Small intestine (tissue), 7 donors: ENCODE measurements around the gene LMCD1. TPM values are rescaled to one million over a fixed set of nuclear protein-coding genes. Genes with fewer than 3 reads are reported as not detected.

Source experiments
- DNase-seq, 2 donors: peaks; one replicate each; pipeline versions ENCODE4 v3.0.0 to v3.0.0-alpha.2; 2013
- FAIRE-seq: peaks from 2 replicates; lab custom pipeline; 2012; peaks lifted over from hg19 to GRCh38; lab: Jason Lieb, UNC
- H3K27ac ChIP-seq, 3 donors: one replicate each; pipeline ENCODE4 v1.5.1; 2013; ENCODE audit warnings: low read length in 2 of 3, mild to moderate bottlenecking in 2 of 3, control low read depth in 1 of 3, inconsistent platforms in 1 of 3, low read depth in 1 of 3, moderate library complexity in 1 of 3
- H3K27me3 ChIP-seq, 3 donors: one replicate each; pipeline ENCODE4 v1.6.1; 2013; ENCODE audit warnings: low read length in 3 of 3, inconsistent platforms in 1 of 3; ENCODE audit not compliant: control insufficient read depth in 3 of 3, insufficient read depth in 3 of 3
- H3K36me3 ChIP-seq, 3 donors: one replicate each; pipeline ENCODE4 v1.6.1; 2013; ENCODE audit warnings: low read length in 3 of 3, inconsistent platforms in 1 of 3, low read depth in 1 of 3, mild to moderate bottlenecking in 1 of 3, moderate library complexity in 1 of 3; ENCODE audit not compliant: control insufficient read depth in 3 of 3, insufficient read depth in 2 of 3
- H3K4me1 ChIP-seq, 3 donors: one replicate each; pipeline ENCODE4 v1.6.1; 2013; ENCODE audit warnings: low read length in 2 of 3, inconsistent platforms in 1 of 3, low read depth in 1 of 3, mild to moderate bottlenecking in 1 of 3, moderate library complexity in 1 of 3; ENCODE audit not compliant: control insufficient read depth in 3 of 3, insufficient read depth in 2 of 3
- H3K4me3 ChIP-seq, 3 donors: one replicate each; pipeline ENCODE4 v1.5.1; 2013; ENCODE audit warnings: low read length in 3 of 3, control low read depth in 1 of 3, inconsistent platforms in 1 of 3, low read depth in 1 of 3, mild to moderate bottlenecking in 1 of 3, moderate library complexity in 1 of 3
- H3K9me3 ChIP-seq, 2 donors: one replicate each; pipeline ENCODE4 v1.6.1; 2013; ENCODE audit warnings: low read depth in 1 of 2, low read length in 1 of 2; ENCODE audit not compliant: control insufficient read depth in 2 of 2, insufficient read depth in 1 of 2
- WGBS, 3 donors: extraction: QIAGEN DNeasy Blood & Tissue Kit; methylation state at CpG; one replicate each; pipeline ENCODE4 v1.1.7; 2013; 5-methylcytosine and 5-hydroxymethylcytosine counted together
- polyA plus RNA-seq, 4 donors: library from polyadenylated mRNA; stranded (reverse) in 3 of 4; unstranded in 1 of 4; fragments of 200-250 nt in 3 of 4; fragments of 120-200 nt in 1 of 4; gene quantifications; one replicate each; pipeline versions ENCODE4 v1.2.1 to v1.2.3, GENCODE V29; 2013
- donor health status: healthy with polysubstance abuse.
- donor health status: control.
- donor health status: control.
- donor health status: Bipolar disorder and iron deficiency.
- donor health status: healthy.

Gene LMCD1
- polyA plus RNA-seq, 4 donors, result 2.5 to 29.4 (median 14.7) TPM

DNA sequence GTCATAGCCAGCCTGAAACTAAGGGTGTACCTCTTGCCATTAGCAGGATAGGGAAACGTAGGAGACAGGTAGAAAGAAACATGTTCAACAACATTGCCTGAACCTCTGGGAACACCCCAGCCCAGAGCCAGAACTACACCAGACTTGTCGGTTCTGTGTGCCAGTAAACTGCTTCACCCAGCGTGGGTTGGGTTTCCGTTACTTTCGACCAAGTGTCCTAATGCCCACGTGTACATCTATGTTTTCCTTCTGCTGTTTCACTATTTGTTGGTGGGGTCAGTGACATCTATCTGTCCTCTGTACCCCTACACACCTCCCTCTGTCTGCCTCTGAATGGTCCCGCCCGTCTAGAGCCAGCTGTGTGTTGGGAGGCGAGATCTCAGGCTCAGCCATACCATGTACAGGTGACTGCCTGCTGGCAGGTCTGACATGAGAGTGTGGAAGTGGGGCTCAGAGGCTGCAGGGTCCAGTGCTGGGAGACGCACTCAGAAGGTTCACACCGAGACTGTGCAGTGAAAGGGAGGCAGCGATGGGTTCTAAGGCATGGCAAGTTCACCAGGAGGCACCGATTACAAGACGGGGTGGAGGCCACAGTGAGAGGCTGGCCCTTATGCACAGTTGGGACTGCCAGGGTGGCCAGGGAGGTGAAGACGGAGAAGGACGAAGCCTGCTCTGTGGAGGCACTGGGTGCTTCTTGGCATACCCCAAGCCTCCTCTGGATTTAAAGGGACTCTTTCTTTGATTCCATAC is 106.6 kb downstream of the LMCD1 start:
- Histone ChIP-seq H3K27ac (no peak overlapping the region), H3K4me3 (no peak overlapping the region), H3K9me3 (no peaks in the 10 kb centered on the region), H3K36me3 (no peaks in the 10 kb centered on the region), H3K4me1 (no peaks in the 10 kb centered on the region), H3K27me3 (no peaks in the 10 kb centered on the region)
- DNase-seq (no peak), FAIRE-seq (no peak)
- WGBS, 3 donors, result 88 to 91% (median 88%) methylated on average over 16 of the region's 16 CpGs

DNA sequence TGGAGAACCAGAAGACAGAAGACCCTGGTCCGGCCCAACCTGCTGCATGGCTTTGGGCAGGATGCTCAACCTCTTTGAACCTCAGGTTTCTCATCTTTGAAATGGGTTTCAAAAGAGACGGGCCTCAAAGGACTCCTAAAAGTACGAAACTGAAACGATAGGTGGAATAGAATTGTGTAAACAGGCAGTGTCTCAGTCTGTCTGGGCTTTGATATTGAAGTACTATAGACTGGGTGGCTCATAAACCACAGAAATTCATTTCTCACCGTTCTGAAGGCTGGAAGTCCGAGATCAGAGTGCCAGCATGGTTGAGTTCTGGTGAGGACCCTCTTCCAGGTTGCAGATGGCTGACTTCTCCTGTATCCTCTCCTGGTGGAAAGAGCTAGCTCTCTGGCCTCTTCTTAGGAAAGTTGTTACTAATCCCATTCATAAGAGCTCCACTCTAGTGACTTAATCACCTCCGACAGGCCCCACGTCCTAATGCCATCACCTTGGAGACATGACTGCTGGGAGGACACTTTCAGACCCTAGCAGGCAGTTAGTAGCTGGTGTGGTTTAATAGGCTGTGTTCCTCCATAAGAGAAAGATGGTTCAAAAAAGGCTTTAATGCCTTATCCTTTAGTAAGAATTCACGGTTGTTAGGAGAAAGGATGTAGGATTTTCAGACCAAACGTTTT is 107.3 kb downstream of the LMCD1 start:
- Histone ChIP-seq H3K36me3 (no peaks in the 10 kb centered on the region), H3K9me3 (no peaks in the 10 kb centered on the region), H3K4me1 (no peaks in the 10 kb centered on the region), H3K4me3 (no peak overlapping the region), H3K27ac (no peak overlapping the region), H3K27me3 (no peaks in the 10 kb centered on the region)
- WGBS, 3 donors, result 80 to 89% (median 82%) methylated on average over 10 of the region's 10 CpGs
- DNase-seq (no peak), FAIRE-seq (no peak)

DNA sequence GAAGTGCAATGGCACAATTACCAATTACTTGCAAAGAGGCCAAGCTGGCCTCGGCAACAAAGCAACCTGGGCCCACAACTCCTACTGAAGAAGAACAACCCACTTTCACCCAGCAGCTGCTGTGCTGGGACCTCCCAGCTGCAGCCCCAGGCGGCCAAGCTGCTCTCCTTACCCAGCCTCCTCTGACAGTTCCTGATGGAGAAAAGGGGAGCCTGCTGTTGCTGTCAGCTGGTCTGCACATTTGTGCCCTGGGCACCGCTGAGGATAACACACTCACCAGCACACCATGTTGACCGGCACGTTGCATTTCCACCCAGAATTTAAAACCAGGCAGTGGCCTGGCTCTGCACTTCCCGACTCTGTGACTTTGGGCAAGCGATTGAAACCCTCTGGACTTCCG is 109.3 kb downstream of the LMCD1 start:
- WGBS, 3 donors, result 89 to 92% (median 91%) methylated on average over 8 of the region's 8 CpGs
- Histone ChIP-seq H3K27ac (no peak overlapping the region), H3K4me3 (no peak overlapping the region), H3K9me3 (no peaks in the 10 kb centered on the region), H3K27me3 (no peaks in the 10 kb centered on the region), H3K36me3 (no peaks in the 10 kb centered on the region), H3K4me1 (no peaks in the 10 kb centered on the region)
- no peak for FAIRE-seq
- DNase-seq, result no peak

DNA sequence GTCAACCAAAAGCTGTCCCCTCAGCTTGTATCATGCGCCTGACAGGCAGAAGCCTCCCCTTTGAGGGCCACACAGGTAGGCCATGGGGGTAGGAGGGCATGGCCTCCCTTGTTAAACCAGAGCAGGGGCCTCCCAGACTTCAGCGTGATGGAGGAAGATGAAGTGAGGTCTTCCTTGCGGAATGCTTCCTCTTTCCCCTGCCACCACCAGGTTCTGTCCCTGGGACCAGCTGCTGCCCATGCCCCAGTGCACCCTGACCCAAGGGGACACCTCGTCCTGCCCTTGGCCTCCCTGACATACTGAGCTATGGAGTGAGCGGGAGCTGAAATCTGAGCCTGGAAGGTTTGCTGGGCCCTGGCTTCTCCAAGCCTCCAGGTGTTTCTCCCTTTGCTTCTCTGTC is 116.3 kb downstream of the LMCD1 start:
- FAIRE-seq (no peak), DNase-seq (no peak)

DNA sequence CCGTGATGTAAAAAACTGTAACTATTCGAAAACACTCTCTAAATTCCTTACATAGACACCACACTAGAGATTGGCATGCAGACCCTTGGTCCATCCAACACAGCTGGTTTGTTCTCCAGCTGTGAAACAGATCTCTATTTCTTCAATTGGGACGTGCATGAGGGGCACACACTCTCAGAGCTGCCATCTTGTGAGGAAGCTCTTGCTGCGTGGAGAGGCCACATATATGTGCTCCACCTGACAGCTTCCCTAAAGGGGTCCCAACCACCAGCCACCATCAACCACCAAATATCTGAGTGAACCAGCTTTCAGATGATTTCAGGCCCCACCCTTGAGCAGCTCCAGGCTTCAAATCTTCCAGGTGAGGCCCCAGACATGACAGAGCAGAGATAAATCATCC is 117.3 kb downstream of the LMCD1 start:
- no peak for DNase-seq
- WGBS, 3 donors, result 91 to 95% (median 94%) methylated on average over 4 of the region's 4 CpGs
- H3K36me3 ChIP-seq, result peaks cover 0 to 37% (median 0%) of the 10 kb centered on the region in 3 donors
- no peaks in the 10 kb centered on the region for H3K27me3 ChIP-seq
- no peak overlapping the region for H3K27ac ChIP-seq
- H3K9me3 ChIP-seq, result peaks cover 0 to 19% of the 10 kb centered on the region in 2 donors
- H3K4me3 ChIP-seq, result no peak overlapping the region
- FAIRE-seq, result no peak
- peaks cover 0 to 6% (median 0%) of the 10 kb centered on the region in 3 donors for H3K4me1 ChIP-seq

More for the DNA sequence above, 116.3 kb downstream of the LMCD1 start:
- Histone ChIP-seq H3K4me3 (no peak overlapping the region), H3K4me1 (peaks cover 0 to under 1% (median 0%) of the 10 kb centered on the region in 3 donors), H3K36me3 (peaks cover 0 to 29% (median 0%) of the 10 kb centered on the region in 3 donors), H3K27me3 (no peaks in the 10 kb centered on the region), H3K27ac (no peak overlapping the region), H3K9me3 (peaks cover 0 to 19% of the 10 kb centered on the region in 2 donors)
- 90 to 95% (median 94%) methylated on average over 5 of the region's 5 CpGs for WGBS, 3 donors

DNA sequence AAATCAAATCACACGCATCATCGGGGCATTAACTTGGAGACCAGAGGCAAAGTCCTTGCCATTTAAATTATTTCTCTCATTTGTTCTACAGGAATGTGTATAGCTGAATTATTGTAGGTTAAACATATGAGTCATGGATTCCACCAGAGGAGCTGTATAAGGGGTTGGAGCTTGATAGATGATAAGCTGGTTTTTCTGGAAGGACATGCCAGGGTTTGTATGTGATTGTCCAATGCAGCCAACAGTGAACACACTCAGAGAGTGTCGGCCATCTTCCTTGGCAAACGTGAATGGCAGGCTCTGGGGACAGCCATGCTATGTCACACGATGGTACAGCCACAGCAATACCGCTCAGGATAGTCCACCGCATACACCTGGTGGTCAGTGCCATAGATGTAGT is 117.9 kb downstream of the LMCD1 start:
- Histone ChIP-seq H3K36me3 (peaks cover 0 to 42% (median 0%) of the 10 kb centered on the region in 3 donors), H3K27me3 (no peaks in the 10 kb centered on the region), H3K27ac (no peak overlapping the region), H3K4me3 (no peak overlapping the region), H3K9me3 (peaks cover 0 to 19% of the 10 kb centered on the region in 2 donors), H3K4me1 (peaks cover 0 to 6% (median 0%) of the 10 kb centered on the region in 3 donors)
- 86 to 91% (median 90%) methylated on average over 7 of the region's 7 CpGs for WGBS, 3 donors
- DNase-seq, result no peak
- no peak for FAIRE-seq

DNA sequence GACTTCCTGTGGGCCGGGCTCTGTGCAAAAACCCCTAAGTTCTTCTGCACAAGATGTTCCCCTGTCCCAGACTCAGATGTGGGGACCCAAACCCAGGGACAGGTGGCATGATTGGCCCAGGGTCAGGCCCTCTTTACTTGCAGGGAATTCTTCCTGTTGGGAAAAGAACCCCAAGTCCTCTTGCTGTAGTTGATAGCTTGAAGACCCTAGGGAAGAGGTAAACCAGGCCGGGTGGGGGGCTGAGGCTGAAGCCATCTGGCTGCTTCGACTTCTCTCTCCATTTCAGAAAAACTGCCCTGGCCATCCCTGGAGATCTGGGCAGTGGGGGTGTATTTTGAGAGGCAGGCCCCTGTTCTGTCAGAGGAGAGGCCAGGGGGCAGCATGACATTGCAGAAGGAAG is 119.5 kb downstream of the LMCD1 start:
- no peak overlapping the region for H3K27ac ChIP-seq
- H3K36me3 ChIP-seq, result peaks cover 0 to 55% (median 0%) of the 10 kb centered on the region in 3 donors
- H3K9me3 ChIP-seq, result peaks cover 0 to 19% of the 10 kb centered on the region in 2 donors
- peaks cover 0 to 6% (median 0%) of the 10 kb centered on the region in 3 donors for H3K4me1 ChIP-seq
- FAIRE-seq, result no peak
- WGBS, 3 donors, result 85 to 93% (median 86%) methylated on average over 3 of the region's 3 CpGs
- no peak for DNase-seq
- no peaks in the 10 kb centered on the region for H3K27me3 ChIP-seq
- no peak overlapping the region for H3K4me3 ChIP-seq

DNA sequence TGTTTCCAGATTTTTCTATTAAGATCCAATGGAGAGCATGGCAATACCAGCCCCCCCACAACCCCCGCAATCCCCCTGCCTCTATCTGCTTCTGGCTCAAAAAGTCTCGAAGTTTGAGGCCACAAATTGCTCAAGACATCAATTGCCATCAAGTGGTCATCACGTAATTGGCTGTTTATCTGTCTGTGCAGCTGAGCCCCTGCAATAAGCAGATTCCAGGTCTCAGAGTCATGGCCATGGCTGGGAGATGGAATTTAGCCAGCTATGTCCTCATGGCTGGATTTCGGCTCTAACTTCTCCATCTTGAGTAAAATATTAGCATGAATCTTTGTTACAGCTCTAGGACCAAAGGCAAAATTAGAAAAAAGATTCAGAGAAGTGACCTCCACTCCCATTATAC is 120.2 kb downstream of the LMCD1 start:
- Histone ChIP-seq H3K27me3 (no peaks in the 10 kb centered on the region), H3K4me3 (no peak overlapping the region), H3K4me1 (peaks cover 0 to 6% (median 0%) of the 10 kb centered on the region in 3 donors), H3K36me3 (peaks cover 0 to 60% (median 0%) of the 10 kb centered on the region in 3 donors), H3K27ac (peak overlapping the region in 1 of 3 donors; percentile 53), H3K9me3 (peaks cover 0 to 19% of the 10 kb centered on the region in 2 donors)
- DNase-seq (no peak), FAIRE-seq (no peak)
- WGBS, 3 donors, result 73 to 87% (median 77%) methylated on average over 4 of the region's 4 CpGs
